Breast epithelium (tissue), 4 donors: ENCODE data around the gene BMP7. TPM values are rescaled to one million over a fixed set of nuclear protein-coding genes. Genes with fewer than 3 reads are reported as not detected.

Experiments used
- DNase-seq, 2 donors: peaks; one replicate each; pipeline ENCODE4 v3.0.0-alpha.2; 2019; ENCODE audit warnings: low spot score in 2 of 2
- H3K27ac ChIP-seq, 2 donors: fragments of 200-600 bp; sonication (generic) in 1 of 2; one replicate each; pipeline ENCODE4 v1.5.1; 2016 to 2019; ENCODE audit warnings: mild to moderate bottlenecking in 1 of 2
- H3K27me3 ChIP-seq, 2 donors: fragments of 200-600 bp; sonication (generic) in 1 of 2; one replicate each; pipeline versions ENCODE4 v1.5.1 to v1.6.0; 2017 to 2019; ENCODE audit warnings: control low read depth in 1 of 2, mild to moderate bottlenecking in 1 of 2
- H3K36me3 ChIP-seq: fragments of 200-600 bp; one replicate; pipeline ENCODE4 v1.5.1; 2019
- H3K4me1 ChIP-seq, 2 donors: fragments of 200-600 bp; sonication (generic); one replicate each; pipeline ENCODE4 v1.5.1; 2016 to 2019; ENCODE audit warnings: control low read depth in 1 of 2
- H3K4me3 ChIP-seq, 3 donors: fragments of 200-600 bp; sonication (generic); 1 replicate in 2 of 3; 2 replicates in 1 of 3; pipeline ENCODE4 v1.5.1; 2016 to 2019; ENCODE audit warnings: mild to moderate bottlenecking in 3 of 3, moderate library complexity in 2 of 3
- H3K9me3 ChIP-seq, 2 donors: fragments of 200-600 bp; sonication (generic) in 1 of 2; one replicate each; pipeline ENCODE4 v1.5.1; 2016 to 2019; ENCODE audit warnings: control low read depth in 1 of 2
- CTCF ChIP-seq, 3 donors: fragments of 450-650 bp; IDR thresholded peaks; one replicate each; pipeline ENCODE4 v1.5.1; 2016 to 2017; ENCODE audit warnings: antibody characterized with exemption in 3 of 3, mild to moderate bottlenecking in 3 of 3, moderate library complexity in 3 of 3
- POLR2A ChIP-seq: fragments of 450-650 bp; IDR thresholded peaks from one replicate; pipeline ENCODE4 v1.6.1; 2016; ENCODE audit warnings: antibody characterized with exemption, mild to moderate bottlenecking, moderate library complexity
- POLR2AphosphoS5 ChIP-seq, 3 donors: sonication (generic); formaldehyde crosslinking; IDR thresholded peaks; one replicate each; pipeline ENCODE4 v1.6.1; 2017; ENCODE audit warnings: antibody characterized with exemption in 3 of 3
- intact Hi-C: fragments of 100-400 bp; cut with DNase I; formaldehyde crosslinking; loops from one replicate; pipeline ENCODE4 v1.15.1; 2023; ENCODE audit warnings: low total_unique reads
- total RNA-seq, 3 donors: library from RNA; depleted of rRNA; stranded (reverse); fragments of >200 nt; gene quantifications; one replicate each; pipeline ENCODE4 v1.1.0, GENCODE V29; 2016

The BMP7 gene
- total RNA-seq, 3 donors from 2014 or later, result 1.6 to 3.8 (median 1.8) TPM

GRCh38 chr20:57221916-57222630 lies 44.4 kb downstream of the BMP7 start:
- DNase-seq, result no peak
- TF ChIP-seq POLR2A (no peak), CTCF (IDR thresholded peaks at IDR 0.05) (no peak), POLR2AphosphoS5 (IDR thresholded peaks at IDR 0.05) (no peak)
- H3K4me3 ChIP-seq, result no peak overlapping the region
- no peaks in the 10 kb centered on the region for H3K27me3 ChIP-seq
- no peaks in the 10 kb centered on the region for H3K36me3 ChIP-seq
- intact Hi-C loops, result no loop called here
- H3K4me1 ChIP-seq, result no peaks in the 10 kb centered on the region
- H3K27ac ChIP-seq, result no peak overlapping the region
- H3K9me3 ChIP-seq, result no peaks in the 10 kb centered on the region

DNA sequence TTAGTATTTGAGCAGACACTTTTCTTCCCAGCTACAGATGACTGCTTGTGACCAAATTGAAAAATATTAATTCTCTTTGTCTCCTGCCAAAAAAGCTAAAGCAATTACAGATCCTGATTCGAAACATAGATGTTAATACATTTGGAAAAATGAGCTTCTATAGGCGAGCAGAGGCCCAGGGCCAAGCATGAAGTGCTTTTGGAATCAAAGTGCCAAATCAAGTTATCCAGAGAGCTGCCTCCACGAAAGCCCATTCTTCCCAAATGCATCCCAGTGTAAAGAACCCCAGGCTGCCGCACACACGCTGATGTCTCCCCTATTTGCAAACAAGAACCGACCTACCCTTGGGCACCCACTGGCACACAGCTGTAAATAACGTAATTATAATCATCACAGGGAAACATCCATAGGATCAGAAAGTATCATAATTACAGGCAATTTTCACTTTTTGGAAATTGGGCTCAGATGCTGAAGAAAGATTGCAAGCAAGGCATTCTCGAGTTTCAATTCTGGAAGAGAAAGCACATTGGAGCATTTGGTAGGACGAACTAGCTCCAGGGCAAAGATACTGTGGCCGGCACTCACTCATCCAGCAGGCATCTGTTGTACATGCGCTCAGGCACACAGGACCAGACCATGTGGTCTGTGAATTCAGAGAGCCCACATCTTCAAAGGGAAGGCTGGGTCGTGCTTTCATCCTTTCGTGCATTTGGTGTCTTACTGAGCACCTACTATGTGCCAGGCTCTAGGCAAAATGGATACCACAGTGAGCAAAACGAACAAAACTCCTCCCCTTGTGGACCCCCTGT lies 45.9 kb downstream of the BMP7 start:
- no peak overlapping the region for H3K27ac ChIP-seq
- no peaks in the 10 kb centered on the region for H3K4me1 ChIP-seq
- TF ChIP-seq CTCF (IDR thresholded peaks at IDR 0.05), result no peak
- TF ChIP-seq POLR2AphosphoS5 (IDR thresholded peaks at IDR 0.05), result no peak
- TF ChIP-seq POLR2A, result no peak
- no peak overlapping the region for H3K4me3 ChIP-seq
- no peaks in the 10 kb centered on the region for H3K36me3 ChIP-seq
- H3K27me3 ChIP-seq, result no peaks in the 10 kb centered on the region
- no peak for DNase-seq
- H3K9me3 ChIP-seq, result no peaks in the 10 kb centered on the region
- intact Hi-C loops, result no loop called here

- TF ChIP-seq POLR2A, result no peak
- no peak for TF ChIP-seq POLR2AphosphoS5 (IDR thresholded peaks at IDR 0.05)
- TF ChIP-seq CTCF (IDR thresholded peaks at IDR 0.05), result no peak
Observed at GRCh38 chr20:57219071-57219677, 47.3 kb downstream of the BMP7 start.

DNA sequence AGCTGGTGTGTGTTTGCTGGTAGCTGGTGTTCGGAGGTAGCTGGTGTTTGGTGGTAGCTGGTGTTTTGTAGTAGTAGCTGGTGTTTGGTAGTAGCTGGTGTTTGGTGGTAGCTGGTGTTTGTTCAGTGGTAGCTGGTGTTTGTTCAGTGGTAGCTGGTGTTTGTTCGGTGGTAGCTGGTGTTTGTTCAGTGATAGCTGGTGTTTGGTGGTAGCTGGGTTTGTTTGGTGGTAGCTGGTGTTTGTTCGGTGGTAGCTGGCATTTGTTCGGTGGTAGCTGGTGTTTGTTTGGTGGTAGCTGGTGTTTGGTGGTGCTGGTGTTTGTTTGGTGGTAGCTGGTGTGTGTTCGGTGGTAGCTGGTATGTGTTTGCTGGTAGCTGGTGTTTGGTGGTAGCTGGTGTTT lies 48.0 kb downstream of the BMP7 start:
- Histone ChIP-seq H3K27me3 (no peaks in the 10 kb centered on the region), H3K4me1 (no peaks in the 10 kb centered on the region), H3K9me3 (no peaks in the 10 kb centered on the region), H3K4me3 (no peak overlapping the region), H3K27ac (no peak overlapping the region), H3K36me3 (no peaks in the 10 kb centered on the region)
- no peak for DNase-seq
- TF ChIP-seq CTCF (IDR thresholded peaks at IDR 0.05), result no peak
- no peak for TF ChIP-seq POLR2AphosphoS5 (IDR thresholded peaks at IDR 0.05)
- no peak for TF ChIP-seq POLR2A
- intact Hi-C loops, result no loop called here

More at GRCh38 chr20:57219071-57219677, 47.3 kb downstream of the BMP7 start:
- H3K36me3 ChIP-seq, result no peaks in the 10 kb centered on the region
- no peak overlapping the region for H3K4me3 ChIP-seq
- intact Hi-C loops, result no loop called here
- H3K4me1 ChIP-seq, result no peaks in the 10 kb centered on the region
- no peak for DNase-seq
- no peaks in the 10 kb centered on the region for H3K27me3 ChIP-seq
- H3K27ac ChIP-seq, result no peak overlapping the region
- H3K9me3 ChIP-seq, result no peaks in the 10 kb centered on the region

- Histone ChIP-seq H3K27me3 (no peaks in the 10 kb centered on the region), H3K4me3 (no peak overlapping the region), H3K4me1 (no peaks in the 10 kb centered on the region), H3K27ac (no peak overlapping the region), H3K9me3 (no peaks in the 10 kb centered on the region), H3K36me3 (no peaks in the 10 kb centered on the region)
- TF ChIP-seq POLR2AphosphoS5 (IDR thresholded peaks at IDR 0.05), result no peak
- no peak for TF ChIP-seq CTCF (IDR thresholded peaks at IDR 0.05)
- TF ChIP-seq POLR2A, result no peak
- intact Hi-C loops, result no loop called here
- no peak for DNase-seq
Observed at GRCh38 chr20:57217802-57218201, 48.6 kb downstream of the BMP7 start.
